RWPE1 (cell line): ENCODE results near the gene NELFCD.
"Not testable (repeated sequence)": the region's sequence is repeated elsewhere in the genome, so short reads cannot be mapped to it uniquely, and the experiment has no call there.

Experiments
- CTCF ChIA-PET: fragments of 350-600 bp; sonication (Branson Sonifier 250); formaldehyde crosslinking; extraction: SDS; loops from one replicate; lab custom pipeline; 2021; lab: Yijun Ruan, JAX
- POLR2A ChIA-PET: fragments of 400-600 bp; formaldehyde crosslinking; extraction: SDS; loops from one replicate; lab custom pipeline; 2020; ENCODE audit warnings: antibody characterized with exemption; ENCODE audit not compliant: low non-redundant PET; lab: Yijun Ruan, JAX
- DNase-seq: peaks from one replicate; pipeline ENCODE4 v3.0.0; 2012; ENCODE audit warnings: low spot score
- H3K27ac ChIP-seq: fragments of 450-650 bp; 2 replicates; pipeline ENCODE4 v1.5.1; 2017
- TF ChIP-seq, protein P1 (sequence below): fragments of 450-650 bp; conservative IDR thresholded peaks from 2 replicates; pipeline ENCODE4 v1.5.1; 2017; ENCODE audit warnings: low read depth, mild to moderate bottlenecking

Gene NELFCD

GRCh38 chr20:59033093-59033492, 52.0 kb downstream of the NELFCD start:
- DNase-seq: no peak
- ChIA-PET CTCF (interaction anchor here (0.5 to 0.7 kb wide), 3 partner anchors 11 to 486 kb away, joined by 3 read pairs; no protein-coding TSS in a partner anchor), POLR2A (interaction anchor here (1.1 to 1.3 kb wide), 2 partner anchors 9 to 158 kb away, joined by 4 to 7 read pairs; partner anchors contain the start of gene PRELID3B)
- peak overlapping the region; percentile 85 for H3K27ac ChIP-seq
- TF ChIP-seq, protein P1, sequence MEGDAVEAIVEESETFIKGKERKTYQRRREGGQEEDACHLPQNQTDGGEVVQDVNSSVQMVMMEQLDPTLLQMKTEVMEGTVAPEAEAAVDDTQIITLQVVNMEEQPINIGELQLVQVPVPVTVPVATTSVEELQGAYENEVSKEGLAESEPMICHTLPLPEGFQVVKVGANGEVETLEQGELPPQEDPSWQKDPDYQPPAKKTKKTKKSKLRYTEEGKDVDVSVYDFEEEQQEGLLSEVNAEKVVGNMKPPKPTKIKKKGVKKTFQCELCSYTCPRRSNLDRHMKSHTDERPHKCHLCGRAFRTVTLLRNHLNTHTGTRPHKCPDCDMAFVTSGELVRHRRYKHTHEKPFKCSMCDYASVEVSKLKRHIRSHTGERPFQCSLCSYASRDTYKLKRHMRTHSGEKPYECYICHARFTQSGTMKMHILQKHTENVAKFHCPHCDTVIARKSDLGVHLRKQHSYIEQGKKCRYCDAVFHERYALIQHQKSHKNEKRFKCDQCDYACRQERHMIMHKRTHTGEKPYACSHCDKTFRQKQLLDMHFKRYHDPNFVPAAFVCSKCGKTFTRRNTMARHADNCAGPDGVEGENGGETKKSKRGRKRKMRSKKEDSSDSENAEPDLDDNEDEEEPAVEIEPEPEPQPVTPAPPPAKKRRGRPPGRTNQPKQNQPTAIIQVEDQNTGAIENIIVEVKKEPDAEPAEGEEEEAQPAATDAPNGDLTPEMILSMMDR: 0 out of 2 replicates have a peak, but pooled peaks have one; percentile 3

DNA sequence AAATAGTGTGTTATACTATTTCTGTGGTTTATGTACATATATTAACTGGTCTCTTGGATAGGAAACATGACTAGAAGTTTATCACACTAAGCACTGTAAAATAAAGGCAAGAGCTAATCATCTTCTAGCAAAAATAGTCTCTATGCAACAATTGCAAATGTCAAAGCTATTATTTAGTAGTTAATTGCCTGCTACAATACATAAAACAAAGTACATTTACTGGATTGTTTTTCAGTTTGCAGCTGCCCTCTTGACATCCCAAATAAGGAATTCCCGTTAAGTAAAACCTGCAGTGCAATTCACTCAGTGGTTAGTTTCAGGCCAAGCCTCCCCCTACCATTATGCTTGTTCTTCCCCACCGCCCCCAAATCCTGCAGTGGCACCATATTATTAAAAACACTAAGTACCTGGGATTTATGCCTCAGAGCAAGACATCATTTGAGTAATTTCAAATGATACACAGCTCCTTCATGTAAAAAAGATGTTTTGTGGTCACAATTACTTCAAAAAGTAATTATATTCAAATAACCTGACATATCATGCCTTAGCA, 52.6 kb downstream of the NELFCD start:
- no peak overlapping the region for H3K27ac ChIP-seq
- ChIA-PET CTCF (interaction anchor here (0.5 to 0.7 kb wide), 4 partner anchors 11 to 486 kb away, joined by 3 read pairs; no protein-coding TSS in a partner anchor), POLR2A (no interaction called here)
- DNase-seq: no peak
- TF ChIP-seq, protein P1: no peak

DNA sequence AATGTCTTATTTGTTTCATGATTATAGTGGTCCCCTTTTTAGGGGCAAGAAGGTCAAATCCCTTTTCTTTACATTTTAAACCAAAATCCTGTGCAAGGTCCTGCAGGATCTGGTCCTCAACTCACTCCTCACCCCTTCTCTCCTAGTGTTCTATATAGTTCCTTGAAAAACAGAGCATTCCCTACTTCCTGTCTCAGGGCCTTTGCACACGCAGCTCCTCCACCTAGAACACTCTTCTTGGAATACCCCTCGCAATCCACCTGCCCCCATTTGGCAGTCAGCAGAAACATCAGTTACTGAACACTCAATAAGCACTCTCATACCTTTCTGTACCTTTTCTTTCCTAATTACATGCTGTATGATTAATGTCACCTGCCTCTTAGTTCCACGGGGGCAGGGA, 54.3 kb downstream of the NELFCD start:
- ChIA-PET POLR2A (no interaction called here), CTCF (no interaction called here)
- TF ChIP-seq, protein P1: no peak
- H3K27ac ChIP-seq: no peak overlapping the region
- DNase-seq: no peak

DNA sequence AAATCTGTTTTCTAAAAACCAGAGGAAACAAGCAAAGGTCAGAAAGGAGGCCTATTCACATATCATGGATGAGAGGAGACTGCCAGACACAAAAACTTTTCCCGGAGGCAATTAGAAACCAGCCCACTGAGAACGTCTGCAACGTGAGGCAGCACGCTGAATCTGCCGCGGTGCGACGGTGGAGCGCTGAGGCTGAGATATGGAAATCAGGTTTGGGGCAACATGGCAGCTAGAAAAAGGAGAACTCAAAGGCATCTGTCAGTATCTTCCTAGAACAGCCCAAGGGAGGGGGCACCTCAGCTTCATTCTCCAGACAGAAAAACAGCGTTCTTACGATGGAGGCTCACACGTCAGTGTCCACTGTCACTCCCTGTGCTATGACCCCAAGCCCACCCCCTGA, 56.3 kb downstream of the NELFCD start:
- ChIA-PET POLR2A (no interaction called here), CTCF (interaction anchor here (0.6 kb wide), 1 partner anchor 184 kb away, joined by 3 read pairs; no protein-coding TSS in a partner anchor)
- no peak overlapping the region for H3K27ac ChIP-seq
- DNase-seq: no peak
- TF ChIP-seq, protein P1: no peak

DNA sequence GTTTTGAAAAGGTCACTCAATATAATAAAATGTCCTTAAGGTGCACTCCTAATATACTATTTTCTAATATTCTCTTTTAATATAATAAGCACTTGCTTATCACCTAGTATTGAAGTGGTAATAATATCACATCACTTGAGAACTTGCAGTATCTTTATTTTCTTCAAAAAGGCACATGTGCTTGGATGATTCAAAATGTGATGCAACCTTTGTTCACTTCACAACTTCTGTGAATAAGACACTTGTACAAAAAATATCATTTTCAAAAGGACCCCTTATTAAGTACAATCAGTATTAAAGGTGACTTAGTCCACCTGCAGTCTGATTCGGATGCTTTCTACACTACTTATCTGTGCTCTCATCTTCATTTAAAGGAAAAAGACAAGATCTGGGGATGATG, 58.2 kb downstream of the NELFCD start:
- CTCF ChIA-PET: no interaction called here
- POLR2A ChIA-PET: no interaction called here
- TF ChIP-seq, protein P1: no peak
- no peak overlapping the region for H3K27ac ChIP-seq
- no peak for DNase-seq

- POLR2A ChIA-PET: interaction anchor here (0.7 to 1.5 kb wide), 2 partner anchors 8 to 12 kb away, joined by 3 read pairs; partner anchors contain the start of gene ATP5F1E
Measured at GRCh38 chr20:59040667-59041066, 59.6 kb downstream of the NELFCD start.

DNA sequence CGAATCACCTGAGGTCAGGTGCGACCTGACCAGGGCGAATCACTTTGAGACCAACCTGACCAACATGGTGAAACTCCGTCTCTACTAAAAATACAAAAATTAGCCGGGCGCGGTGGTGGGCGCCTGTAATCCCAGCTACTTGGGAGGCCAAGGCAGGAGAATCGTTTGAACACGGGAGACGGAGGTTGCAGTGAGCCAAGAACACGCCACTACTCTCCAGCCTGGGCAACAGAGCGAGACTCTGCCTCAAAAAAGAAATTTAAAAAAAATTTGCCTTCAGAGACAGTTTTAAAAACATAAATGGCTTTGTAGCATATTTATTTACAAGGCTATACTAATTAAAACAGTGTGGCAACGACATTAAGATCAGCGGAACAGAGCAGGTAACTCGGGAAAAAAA, 60.4 kb downstream of the NELFCD start:
- H3K27ac ChIP-seq, DNase-seq, CTCF ChIA-PET: not testable (repeated sequence)
- POLR2A ChIA-PET: interaction anchor here (0.7 to 1.5 kb wide), 2 partner anchors 9 to 33 kb away, joined by 3 read pairs; partner anchors contain the start of gene ATP5F1E

More at GRCh38 chr20:59040667-59041066, 59.6 kb downstream of the NELFCD start:
- DNase-seq: no peak
- no peak overlapping the region for H3K27ac ChIP-seq
- TF ChIP-seq, protein P1: no peak
- CTCF ChIA-PET: interaction anchor here (0.6 to 0.7 kb wide), 2 partner anchors 32 to 464 kb away, joined by 3 read pairs; no protein-coding TSS in a partner anchor
